Left ventricle myocardium inferior (tissue), 1 donor: ENCODE measurements around the gene JUND. TPM values are rescaled to one million over a fixed set of nuclear protein-coding genes. Genes with fewer than 3 reads are reported as not detected.

Source experiments
- DNase-seq: peaks from one replicate; pipeline ENCODE4 v3.0.0-alpha.2; 2020
- H3K27ac ChIP-seq: fragments of 200-600 bp; replicated peaks from 2 replicates; pipeline ENCODE4 v1.8.0; 2021
- H3K27me3 ChIP-seq: fragments of 200-600 bp; 2 replicates; pipeline ENCODE4 v1.8.0; 2021; ENCODE audit warnings: low read depth
- H3K36me3 ChIP-seq: fragments of 200-600 bp; 2 replicates; pipeline ENCODE4 v1.8.0; 2021
- H3K4me1 ChIP-seq: fragments of 200-600 bp; 2 replicates; pipeline ENCODE4 v1.8.0; 2021
- H3K4me3 ChIP-seq: fragments of 200-600 bp; 2 replicates; pipeline ENCODE4 v1.8.0; 2021; ENCODE audit warnings: mild to moderate bottlenecking, moderate library complexity
- H3K9me3 ChIP-seq: fragments of 200-600 bp; replicated peaks from 2 replicates; pipeline ENCODE4 v1.8.0; 2021
- CTCF ChIP-seq: fragments of 200-600 bp; IDR thresholded peaks from 2 replicates; pipeline ENCODE4 v1.8.0; 2021; ENCODE audit warnings: antibody characterized with exemption, mild to moderate bottlenecking, borderline replicate concordance
- intact Hi-C: fragments of 100-400 bp; cut with micrococcal nuclease; formaldehyde crosslinking; loops from one replicate; pipeline ENCODE4 v1.11.0; 2022
- total RNA-seq: library from RNA; stranded (reverse); fragmentation: NEBNext Ultra II Directional; extraction: Animal tissue kit (Norgen Biotek cat#: 25700); gene quantifications from one replicate; pipeline ENCODE4 v1.2.1, GENCODE V29; 2021
- donor health status: DM: no; HTN: yes; CAD: no; lungs with severe emphysema.

The JUND gene
- total RNA-seq, 1 donor from 2014 or later, result 107 TPM

GRCh38 chr19:18291019-18291524, 9.7 kb upstream of the JUND start:
- Histone ChIP-seq H3K36me3 (no peaks in the 10 kb centered on the region), H3K9me3 (no peaks in the 10 kb centered on the region), H3K27me3 (no peaks in the 10 kb centered on the region), H3K4me3 (peak overlapping the region; percentile 74), H3K4me1 (peaks cover 43% of the 10 kb centered on the region), H3K27ac (peak overlapping the region; percentile 98)
- intact Hi-C loops, result no loop called here
- TF ChIP-seq CTCF, result no peak
- peak; percentile 23 for DNase-seq

GRCh38 chr19:18290302-18291018, 9.0 kb upstream of the JUND start:
- peak; percentile 32 for DNase-seq
- TF ChIP-seq CTCF, result no peak
- Histone ChIP-seq H3K4me1 (peaks cover 43% of the 10 kb centered on the region), H3K36me3 (no peaks in the 10 kb centered on the region), H3K27ac (peak overlapping the region; percentile 98), H3K9me3 (no peaks in the 10 kb centered on the region), H3K27me3 (no peaks in the 10 kb centered on the region), H3K4me3 (no peak overlapping the region)
- intact Hi-C loops, result no loop called here

- H3K9me3 ChIP-seq, result no peaks in the 10 kb centered on the region
- peaks cover 48% of the 10 kb centered on the region for H3K4me1 ChIP-seq
- TF ChIP-seq CTCF, result no peak
- intact Hi-C loops, result no loop called here
- H3K27ac ChIP-seq, result peak overlapping the region; percentile 98
- H3K27me3 ChIP-seq, result no peaks in the 10 kb centered on the region
- no peaks in the 10 kb centered on the region for H3K36me3 ChIP-seq
- DNase-seq, result no peak
- H3K4me3 ChIP-seq, result no peak overlapping the region
These were observed 8.3 kb upstream of the JUND start for GRCh38 chr19:18289471-18290301.

- no peaks in the 10 kb centered on the region for H3K27me3 ChIP-seq
- no peak overlapping the region for H3K27ac ChIP-seq
- peaks cover 42% of the 10 kb centered on the region for H3K4me1 ChIP-seq
- no peaks in the 10 kb centered on the region for H3K36me3 ChIP-seq
- no peak for TF ChIP-seq CTCF
- intact Hi-C loops, result no loop called here
- no peak overlapping the region for H3K4me3 ChIP-seq
- H3K9me3 ChIP-seq, result no peaks in the 10 kb centered on the region
- DNase-seq, result no peak
These were observed 6.7 kb upstream of the JUND start for GRCh38 chr19:18287836-18288772.
